NCI-H69 (cell line): ENCODE results near the gene CCDC197.

Source experiments
- DNase-seq: peaks from one replicate; lab custom pipeline; 2025; lab: John Stamatoyannopoulos, UW

CCDC197 gene

DNA sequence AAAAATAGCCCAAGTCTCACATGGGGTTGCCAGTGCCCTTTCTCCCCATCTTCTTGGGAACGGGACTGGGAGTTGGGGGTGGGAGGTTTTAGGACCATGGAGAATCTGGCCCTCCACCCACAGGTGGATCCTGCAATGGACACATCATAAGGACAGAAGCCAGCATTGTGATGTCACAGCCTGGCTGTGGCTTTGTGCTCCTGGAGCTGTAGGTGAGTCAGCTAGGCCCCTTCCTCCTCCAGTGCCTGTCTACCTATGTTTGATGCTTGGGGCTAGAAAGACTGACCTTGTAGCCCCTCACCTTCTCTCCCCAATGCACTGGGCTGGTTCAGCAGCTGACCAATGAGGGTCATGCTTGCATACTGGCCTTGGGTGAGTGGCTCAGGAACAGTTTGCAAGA lies at the start of gene CCDC197:
Gene CCDC197 (plus strand): TSS at position 220 of the 400 bp plus-strand sequence. CDS start 831 bp downstream, outside the sequence.
- no peak for DNase-seq

DNA sequence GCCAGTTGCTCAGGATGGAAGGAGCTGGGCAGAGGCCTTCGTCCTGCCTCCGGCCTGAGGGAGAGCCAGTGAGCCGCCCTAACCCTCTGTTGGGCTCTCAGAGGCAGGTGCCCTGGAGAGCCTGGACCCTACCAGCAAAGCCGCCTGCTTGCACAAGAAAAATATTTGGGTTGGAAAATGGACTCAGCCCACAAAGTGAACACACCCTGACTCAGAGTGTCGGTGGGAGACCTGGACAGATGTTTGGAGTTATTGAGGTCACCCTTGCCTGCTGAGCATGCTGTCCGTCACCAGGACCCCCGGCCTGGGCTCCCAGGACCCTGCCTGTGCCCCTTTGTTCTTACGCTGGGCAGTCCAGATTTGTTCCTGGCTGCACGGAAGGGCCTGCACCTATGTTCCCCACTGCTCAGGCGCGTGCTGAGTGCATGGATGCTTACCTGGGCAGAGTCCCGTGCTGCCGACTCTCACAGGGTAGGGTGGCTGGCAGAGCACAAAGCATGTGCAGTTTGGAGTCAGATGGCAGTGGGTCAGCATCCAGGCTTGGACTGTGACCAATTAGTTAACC lies 47.5 kb upstream of the CCDC197 start:
- no peak for DNase-seq

DNA sequence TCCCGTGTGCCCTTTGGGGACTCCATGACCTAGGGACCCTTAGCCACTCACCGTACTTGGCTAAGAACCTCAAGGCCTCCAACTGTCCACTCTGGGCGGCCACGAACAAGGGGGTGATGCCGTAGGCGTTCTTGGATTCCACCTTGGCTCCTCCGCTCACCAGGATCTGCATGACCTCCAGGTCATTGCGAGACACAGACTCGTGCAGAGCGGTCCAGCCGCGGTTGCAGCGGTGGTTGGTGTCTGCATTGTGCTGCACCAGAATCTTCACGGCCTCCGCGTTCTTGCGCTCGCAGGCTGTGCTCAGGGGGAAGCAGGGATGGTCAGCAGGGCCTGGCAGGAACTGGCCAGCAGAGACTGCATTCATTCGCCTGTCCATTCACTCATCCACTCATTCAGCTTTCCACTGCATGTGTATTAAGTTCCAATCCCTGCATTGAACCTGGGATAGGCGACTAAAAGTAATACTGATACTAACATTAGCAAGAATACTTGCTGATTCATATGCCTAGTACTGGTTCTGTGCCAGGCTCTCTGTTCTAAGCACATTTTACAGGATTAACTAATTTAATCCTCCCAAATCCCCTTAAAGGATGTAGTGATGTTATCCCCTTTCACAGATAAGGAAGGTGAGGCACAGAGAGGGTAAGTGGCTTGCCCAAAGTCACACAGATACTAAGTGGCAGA lies 46.0 kb upstream of the CCDC197 start:
- DNase-seq = no peak

DNA sequence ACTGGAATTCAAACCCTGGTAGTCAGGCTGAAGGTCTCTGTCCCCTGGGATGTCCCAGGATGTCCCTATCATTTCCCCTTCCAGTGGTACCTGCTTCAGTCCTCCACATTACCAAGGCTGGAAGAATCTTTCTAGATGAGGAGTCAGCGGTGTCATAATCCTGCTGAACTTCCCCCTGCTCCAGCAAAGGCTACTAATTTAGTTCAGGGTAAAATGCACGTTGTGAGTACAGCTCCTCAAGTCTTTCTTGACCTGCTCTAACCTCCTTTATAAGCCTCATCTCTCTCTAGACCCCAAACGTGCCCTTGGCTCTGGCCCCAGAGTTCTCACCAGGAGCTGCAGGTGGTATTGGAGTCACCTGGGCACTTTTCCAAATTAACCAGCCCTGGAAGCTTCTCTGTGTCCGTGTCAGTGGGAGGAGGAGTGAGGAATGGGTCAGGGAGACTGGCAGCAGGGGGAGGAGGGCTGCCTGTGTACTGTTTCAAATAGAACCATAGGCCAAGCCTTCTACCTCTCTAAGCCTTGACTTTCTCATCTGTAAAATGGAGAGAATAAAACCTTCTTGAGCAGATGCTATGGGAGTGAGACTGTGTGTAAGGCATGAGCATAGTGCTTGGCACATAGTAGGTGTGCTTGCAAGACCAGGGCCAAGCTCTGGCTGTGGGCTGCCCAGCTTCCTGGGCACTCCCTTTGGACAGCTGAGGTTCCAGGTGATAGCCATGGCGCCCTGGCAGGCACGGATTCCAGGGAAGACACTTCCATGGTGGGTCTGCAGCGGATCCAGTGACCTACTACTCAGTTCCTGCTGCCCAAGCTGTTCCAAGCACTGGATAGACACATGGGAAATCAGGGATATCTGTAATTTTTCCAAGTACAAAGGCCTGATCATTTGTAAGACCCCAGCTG lies 45.2 kb upstream of the CCDC197 start:
- peak; percentile 82 for DNase-seq

DNA sequence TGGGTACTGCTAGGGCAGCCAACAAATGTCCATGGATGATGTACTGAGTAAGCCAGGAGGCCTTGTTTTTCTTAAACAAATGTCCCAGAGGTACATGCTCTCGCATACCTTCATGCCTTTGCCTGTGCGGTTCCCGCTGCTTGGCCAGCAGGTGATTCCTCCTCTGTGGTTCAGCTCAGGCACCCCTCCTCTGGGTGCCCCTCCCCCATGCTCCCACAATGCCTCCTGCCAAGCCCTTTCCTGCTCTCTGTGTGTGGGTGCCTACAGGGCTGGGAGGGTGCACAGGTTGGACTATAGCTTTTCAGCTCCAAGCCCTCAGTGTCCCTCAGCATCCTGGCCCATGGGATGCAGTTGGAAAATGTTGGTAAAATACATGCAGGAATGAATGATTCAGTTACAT lies 44.3 kb upstream of the CCDC197 start:
- no peak for DNase-seq

DNA sequence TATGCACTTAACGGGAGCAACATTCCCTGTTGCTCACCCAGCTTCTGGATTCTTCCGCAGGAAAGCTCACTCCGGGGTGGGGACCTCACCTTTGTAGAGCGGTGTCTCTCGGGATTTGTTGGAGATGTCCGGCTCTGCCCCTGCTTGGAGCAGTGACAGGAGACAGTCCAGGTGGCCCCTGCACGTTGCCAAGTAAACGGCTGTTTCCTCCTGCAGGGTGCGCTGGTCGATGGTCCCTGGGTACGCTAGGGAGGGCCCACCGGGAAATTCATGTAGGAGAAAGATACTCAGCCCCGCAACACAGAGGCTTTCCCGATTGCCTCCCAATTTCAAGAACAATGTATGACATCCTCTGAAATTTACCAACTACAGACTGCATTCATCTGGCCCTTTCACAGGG lies 43.8 kb upstream of the CCDC197 start:
- DNase-seq = peak; percentile 25

DNA sequence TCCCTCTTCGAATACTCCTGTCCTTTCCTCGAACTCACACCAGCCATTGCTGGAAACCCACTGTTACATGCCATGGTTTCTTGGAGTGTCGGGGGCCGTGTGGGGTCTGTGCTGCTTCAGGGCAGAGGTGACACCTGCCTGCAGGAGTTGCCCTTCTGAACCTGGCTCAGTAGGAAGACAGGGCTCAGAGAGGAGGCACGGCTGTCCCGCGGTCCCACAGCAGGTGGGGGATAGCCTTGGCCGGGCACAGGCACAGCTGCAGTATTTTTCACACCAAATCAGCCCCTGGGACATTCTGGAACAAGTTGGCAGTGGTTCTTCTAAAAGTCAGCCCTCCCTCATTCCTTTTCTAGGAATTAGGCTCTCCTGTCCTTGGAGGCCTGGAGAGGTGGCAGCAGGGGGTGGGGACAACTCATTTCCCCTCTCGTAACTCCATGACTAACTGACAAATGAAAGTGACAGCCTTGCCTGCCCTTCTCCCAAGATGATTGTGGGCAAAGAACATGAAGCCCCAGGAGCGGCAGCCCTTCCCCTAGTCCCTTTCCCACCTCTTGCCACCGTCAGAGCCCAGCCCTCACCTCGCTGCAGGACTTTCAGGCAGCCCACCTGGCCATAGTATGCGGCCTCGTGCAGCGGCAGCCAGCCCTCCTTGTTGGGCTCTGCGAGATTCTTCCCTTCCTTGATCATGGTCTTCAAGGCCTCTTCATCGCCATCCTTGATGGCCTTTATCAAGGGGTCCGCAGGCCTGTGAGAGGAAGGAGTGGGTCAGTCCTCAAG lies 43.2 kb upstream of the CCDC197 start:
- no peak for DNase-seq

DNA sequence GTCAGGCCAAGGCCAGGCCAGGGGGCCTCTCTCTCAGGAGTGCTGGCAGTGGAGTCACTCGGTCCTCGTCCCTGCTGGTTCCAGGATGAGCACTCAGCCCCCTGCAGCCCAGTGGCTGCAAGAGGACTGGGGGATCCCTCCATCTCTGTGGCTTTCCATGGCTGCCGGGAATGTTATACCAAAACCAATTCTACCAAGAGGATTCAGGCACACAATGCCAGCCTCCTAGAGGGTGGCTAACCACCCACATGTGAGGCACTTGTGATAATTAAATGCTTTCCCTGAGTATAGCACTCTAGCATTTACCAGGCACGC lies 42.6 kb upstream of the CCDC197 start:
- no peak for DNase-seq

DNA sequence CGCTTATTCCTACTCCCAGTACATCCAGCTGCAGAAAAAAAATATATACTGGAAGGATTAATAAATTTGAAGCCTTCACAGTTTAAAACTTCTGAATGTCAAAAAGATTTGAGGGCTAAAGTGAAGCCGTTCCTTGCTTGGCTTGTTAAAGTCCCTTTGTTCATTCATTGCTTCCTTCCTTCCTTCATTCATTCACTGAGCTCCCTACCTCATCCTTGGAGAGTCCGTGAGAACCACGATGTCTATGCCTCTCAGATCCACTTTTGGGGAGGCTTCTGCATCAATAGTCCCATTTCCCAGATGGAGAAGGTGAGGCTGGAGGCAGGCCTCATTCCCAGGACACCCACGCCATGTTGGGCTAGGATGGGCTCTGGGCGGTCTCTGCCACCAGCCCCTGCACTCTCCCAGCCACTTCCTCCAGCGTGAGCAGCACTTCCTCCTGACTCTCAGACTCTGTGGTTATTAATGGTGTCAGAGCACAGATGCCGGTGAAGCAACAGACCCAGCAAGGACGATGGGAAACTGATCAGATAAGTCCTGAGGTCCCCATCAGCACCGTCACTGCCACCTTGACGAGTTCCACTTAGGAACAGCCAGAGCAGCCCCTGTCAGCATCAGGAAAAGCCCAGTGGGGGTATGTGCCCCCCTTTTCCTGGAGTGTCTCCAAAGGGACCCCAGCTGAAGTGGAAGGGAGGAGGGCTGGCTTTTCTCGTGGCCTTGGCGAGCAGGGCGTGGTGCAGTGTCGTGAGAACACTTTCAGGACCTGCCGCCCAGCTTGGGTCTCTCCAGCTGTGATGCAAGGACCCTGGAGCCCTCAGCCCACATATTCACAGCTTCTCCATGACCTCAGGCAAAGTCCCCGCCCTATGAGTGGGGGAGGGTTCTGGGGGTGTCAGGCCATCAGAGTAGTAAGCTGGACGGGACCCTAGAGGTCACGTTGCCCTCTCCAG lies 41.9 kb upstream of the CCDC197 start:
- peak; percentile 49 for DNase-seq

DNA sequence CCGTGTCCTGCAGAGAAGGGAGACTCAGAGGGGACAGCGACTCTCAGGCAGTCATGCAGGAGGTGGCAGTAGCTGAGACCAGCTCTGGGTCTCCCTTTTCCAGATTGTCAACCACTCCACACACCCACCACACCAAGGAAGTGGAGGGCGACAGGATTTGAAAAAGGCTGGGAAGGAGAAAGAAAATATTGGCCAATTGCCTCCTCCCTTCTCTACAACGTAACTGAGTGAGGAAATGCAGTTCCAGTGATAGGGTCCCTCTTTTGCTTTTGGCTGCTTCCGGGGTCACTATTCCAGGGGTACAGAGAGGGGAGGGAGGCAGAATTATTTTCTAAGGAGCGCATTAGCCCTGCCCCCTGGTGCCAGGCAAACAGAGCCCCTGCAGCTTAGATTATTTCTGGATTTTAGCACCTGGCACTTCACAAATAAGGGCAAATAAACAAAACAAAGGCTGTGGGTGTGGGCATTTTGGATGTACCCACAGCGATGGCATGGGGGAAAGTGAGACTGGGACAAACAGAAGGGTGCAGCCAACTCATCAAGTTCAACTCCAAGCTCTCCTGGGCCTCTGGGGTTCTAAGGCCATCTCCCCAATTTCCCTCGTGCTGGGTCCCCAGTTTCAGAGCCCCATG lies 41.1 kb upstream of the CCDC197 start:
- peak; percentile 81 for DNase-seq

DNA sequence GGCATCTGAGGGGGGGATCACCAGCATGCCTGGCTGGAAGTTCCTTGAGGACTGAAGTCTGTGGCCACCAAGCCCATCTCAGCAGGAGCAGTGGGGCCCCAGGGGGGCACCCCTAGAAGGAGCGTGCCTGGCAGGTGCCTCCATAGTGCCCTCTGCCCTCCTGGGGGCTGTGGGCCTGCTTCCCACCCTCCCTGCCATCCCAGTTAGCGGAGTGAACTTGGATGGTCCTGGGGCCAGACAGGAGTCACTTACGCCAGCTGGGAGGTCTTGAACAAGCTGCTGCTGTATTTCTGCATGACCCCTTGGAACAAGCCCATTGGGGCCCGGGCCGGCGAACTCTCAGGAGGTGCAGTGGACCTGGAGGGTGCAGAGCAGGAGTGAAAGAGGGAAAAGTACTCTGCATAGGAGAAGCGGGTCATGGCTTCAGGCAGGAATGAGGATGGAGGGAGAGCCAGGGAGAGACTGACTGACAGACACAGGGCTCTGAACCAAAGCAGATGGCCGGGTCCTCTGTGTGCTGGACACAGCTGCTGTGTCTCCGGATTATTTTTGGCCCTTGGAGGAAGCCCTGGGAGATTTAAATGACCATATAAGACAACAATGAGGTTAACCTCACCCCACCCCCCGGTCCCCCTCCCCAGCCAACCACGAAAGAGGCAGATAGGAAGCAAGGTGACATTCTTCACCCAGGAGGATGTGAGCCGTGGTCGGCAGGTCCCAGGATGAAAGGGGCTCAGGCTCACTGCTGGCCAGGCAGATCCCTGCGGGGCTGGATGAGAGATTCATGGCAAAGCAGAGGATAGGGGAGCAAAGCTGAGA lies 40.4 kb upstream of the CCDC197 start:
- DNase-seq = no peak

DNA sequence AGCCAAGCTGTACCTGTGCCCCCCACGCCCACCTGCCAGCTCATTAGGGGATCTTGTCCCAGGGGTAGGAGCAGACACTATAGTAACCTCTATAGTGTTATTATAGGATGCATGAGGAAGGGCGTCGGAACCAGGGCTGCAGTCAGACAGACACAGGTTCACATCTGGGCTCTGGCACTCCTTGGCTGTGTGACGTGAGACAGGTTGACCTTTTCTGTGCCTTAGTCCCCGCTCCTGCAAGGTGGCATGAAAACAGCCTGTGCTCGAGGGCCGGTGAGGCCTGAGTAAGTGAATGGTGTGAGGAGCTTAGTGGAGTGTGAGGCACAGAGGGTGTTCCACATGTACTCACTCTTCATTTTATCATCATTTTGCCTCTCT lies 39.8 kb upstream of the CCDC197 start:
- DNase-seq = no peak

DNA sequence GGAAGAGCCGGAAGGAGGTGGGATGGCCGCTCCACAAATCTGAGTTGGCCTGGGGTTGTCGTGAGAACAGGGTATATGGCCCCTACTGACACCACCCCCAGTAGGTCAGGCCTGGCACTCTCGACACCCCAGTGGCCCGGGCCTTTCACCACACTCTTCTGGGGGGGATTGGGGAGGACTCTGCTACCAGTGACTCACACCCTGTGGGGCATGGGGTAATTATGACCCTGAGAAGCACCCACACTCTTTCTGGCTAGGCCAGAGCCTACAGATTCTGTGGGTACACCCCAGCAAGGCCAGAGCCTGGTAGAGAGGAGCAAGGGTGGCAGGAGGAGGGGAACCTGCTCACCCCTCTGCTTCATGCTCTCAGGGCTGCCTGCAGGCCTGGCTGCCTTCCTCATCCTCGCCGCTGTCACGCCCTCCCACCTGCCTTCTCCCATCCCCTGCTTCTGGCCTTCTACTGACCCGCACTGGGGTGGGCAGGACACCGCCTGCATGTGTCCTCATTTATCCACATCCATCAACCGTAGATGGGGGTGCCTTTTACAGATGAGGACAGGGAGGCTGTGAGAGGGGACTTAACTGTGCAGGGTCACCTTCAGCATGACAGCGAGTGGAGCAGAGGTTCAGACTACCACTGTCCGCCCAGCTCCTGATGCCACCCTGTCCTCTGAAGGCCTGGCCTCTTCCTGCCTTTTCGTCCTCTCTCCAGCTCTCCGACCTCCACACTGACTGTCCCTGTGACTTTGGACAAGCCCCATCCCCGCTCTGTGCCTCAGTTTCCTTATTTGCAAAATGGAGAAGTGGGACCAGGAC lies 39.1 kb upstream of the CCDC197 start:
- no peak for DNase-seq

DNA sequence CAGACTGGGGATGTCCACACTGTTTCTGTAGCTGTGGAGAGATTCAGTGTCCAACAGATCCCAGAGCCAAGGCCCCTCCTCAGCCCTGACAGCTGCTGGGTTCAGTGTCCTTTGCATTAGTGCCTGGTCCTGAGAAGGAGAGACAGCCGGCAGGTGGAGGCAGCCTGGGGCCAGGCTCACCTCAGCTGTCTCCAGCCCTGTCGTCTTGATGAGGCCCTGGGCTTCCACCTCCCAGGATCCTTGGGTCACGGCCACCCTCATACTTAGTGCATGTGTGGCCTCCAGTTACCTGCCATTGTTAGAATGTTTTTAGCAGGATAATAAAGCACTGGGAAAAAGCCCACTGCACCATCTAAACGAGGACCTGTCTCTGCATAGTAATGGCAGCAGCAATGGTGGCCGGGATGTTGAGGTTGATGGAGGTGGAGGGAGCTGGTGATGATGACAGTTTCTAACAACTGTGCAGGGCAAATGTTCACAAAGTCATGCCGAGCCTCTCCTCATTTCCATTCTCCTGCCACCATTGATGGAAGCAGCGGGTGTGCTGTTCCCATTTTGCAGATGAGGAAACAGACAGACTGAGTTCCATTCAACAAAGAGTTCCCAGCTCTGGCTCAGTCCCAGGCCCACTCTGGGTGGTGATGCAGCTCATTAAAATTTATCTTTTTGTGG lies 38.4 kb upstream of the CCDC197 start:
- no peak for DNase-seq

DNA sequence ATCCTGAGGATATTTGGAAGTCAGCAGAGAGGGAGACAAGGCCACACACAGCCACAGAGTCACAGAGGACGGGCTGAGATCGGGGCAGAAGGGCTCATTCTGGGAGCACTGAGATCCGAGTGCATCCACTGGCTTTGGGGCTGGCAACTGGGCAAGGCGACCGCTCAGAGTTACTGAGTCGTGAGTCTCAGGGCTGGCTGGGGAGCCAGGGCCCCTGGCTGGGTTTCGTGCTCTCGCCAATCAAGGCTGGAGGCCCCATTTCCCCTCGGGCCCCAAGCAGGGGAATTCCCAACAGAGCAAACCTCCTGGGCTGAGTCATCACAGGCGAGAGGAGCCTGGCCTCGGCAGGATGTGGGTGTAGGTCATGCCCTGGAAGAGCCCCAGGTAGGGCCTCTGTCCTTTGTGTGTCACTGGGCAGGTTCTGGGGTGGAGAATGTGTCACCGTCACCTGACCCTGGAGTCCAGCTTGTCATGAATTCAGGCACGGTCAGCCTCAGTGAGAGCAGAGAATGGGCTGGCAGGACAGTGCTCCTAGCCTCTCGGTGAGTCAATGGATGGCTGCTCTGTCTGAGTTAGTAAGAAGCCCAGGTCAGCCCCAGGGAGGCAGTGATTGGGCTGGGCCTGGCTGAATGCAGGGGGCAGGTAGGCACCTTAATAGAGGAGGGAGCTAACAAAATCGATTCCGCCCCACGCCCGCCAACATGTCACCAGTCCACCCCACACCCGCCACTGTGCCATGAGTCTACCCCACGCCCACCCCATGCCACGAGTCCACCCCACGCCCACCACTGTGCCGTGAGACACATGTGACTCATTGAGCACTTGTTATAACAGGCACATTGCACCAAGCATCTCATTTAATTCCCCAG lies 37.6 kb upstream of the CCDC197 start:
- peak; percentile 20 for DNase-seq

DNA sequence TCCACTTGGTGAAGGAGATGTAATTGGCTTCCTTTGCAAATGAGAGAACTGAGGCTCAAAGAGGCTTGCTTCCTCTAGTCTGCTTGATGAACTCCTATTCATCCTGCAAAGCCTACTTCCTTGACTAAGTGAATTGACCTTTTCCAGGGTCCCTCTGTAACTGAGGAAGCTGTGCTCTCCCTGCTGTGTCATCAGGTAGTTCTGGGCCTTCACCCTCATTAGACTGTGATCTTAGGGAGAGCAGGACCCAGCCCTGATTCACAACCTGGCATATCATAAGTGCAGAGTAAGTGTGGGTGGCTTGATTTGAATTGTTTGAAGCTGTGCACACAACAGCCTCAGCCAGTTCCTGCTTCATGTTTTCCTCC lies 37.0 kb upstream of the CCDC197 start:
- DNase-seq = no peak

DNA sequence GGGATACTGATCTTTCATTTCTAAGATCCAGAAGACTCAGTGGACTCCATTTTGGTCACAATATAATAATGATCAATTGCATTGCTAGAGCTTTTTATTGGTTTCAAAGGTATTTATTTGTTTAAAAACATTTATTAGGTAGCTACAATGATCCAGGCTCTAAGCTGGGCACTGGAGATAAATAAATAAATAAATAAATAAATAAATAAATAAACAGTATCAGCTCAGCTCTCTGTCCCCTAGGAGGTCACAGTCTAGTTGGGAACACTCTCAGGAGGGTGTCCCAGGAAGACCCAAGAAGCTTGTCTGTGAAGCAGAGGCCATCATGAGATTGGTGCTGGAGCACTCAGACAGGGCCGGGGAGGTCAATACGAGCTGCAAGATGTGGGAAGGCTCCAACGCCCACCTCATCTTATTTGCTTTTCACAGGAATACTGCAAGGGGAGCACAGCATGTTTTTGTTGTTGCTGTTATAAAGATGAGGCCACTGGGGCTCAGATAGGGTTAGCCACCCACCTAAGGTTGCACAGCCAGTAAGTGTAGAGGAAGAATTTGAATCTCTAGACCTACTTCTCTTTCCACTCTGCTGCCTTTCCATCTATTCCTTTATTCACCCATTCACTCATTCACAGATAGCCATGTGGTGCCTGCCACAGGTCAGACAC lies 36.2 kb upstream of the CCDC197 start:
- no peak for DNase-seq
